GM12878 (cell line): Measurements from ENCODE around the gene RBMS3. TPM values are rescaled to one million over a fixed set of nuclear protein-coding genes. Genes with fewer than 3 reads are reported as not detected.

ENCODE experiments used
- ATAC-seq: fragments of 200-7000 bp; cut with Tn5 transposase; 3 replicates; pipeline ENCODE4 v1.9.1; 2020; ENCODE audit warnings: mild to moderate bottlenecking, moderate library complexity
- BruUV-seq: library from RNA; stranded (reverse); fragments of 400-500 nt; replicated peaks from 2 replicates; lab custom pipeline; 2021; lab: Mats Ljungman, UMichigan
- CTCF ChIA-PET: fragments of 300-600 bp; sonication (Branson Sonifier 250); formaldehyde crosslinking; extraction: SDS; loops from one replicate; lab custom pipeline; 2021; ENCODE audit warnings: inconsistent platforms; lab: Yijun Ruan, JAX
- POLR2A ChIA-PET: fragments of 350-600 bp; formaldehyde crosslinking; extraction: SDS; loops from one replicate; lab custom pipeline; 2021; ENCODE audit warnings: inconsistent platforms; lab: Charles Lee
- RAD21 ChIA-PET: fragments of 300-600 bp; sonication (Branson Sonifier 250); formaldehyde crosslinking; loops from one replicate; lab custom pipeline; 2023; ENCODE audit warnings: antibody characterized with exemption; ENCODE audit not compliant: unreplicated experiment; lab: Charles Lee
- SMC1A ChIA-PET: fragments of 300-600 bp; sonication (Branson Sonifier 250); formaldehyde crosslinking; loops from one replicate; lab custom pipeline; 2023; ENCODE audit not compliant: unreplicated experiment, uncharacterized antibody; lab: Charles Lee
- DNase-seq: peaks from one replicate; pipeline ENCODE4 v3.0.0-alpha.2; 2011; ENCODE audit warnings: low read depth, low spot score
- FAIRE-seq: peaks from 3 replicates; lab custom pipeline; 2011; peaks lifted over from hg19 to GRCh38; lab: Jason Lieb, UNC
- H2AFZ ChIP-seq: 2 replicates; pipeline ENCODE4 v1.6.0; 2011; ENCODE audit warnings: low read depth, low read length, control low read depth; ENCODE audit not compliant: control insufficient read depth
- H3K27ac ChIP-seq: 2 replicates; pipeline ENCODE4 v1.5.1; 2011; ENCODE audit warnings: control low read depth; ENCODE audit not compliant: control insufficient read depth, insufficient read depth
- H3K27me3 ChIP-seq, 2 experiments: replicated peaks in 1 of 2; 2 replicates each; pipeline versions ENCODE4 v1.6.0 to v1.6.1; 2011; ENCODE audit warnings: low read length in 1 of 2; ENCODE audit not compliant: control insufficient read depth in 2 of 2, insufficient read depth in 2 of 2
- H3K36me3 ChIP-seq, 2 experiments: 2 replicates each; pipeline ENCODE4 v1.5.1; 2011; ENCODE audit warnings: low read length in 1 of 2; ENCODE audit not compliant: control insufficient read depth in 2 of 2, insufficient read depth in 2 of 2
- H3K4me1 ChIP-seq: 2 replicates; pipeline ENCODE4 v1.6.1; 2011; ENCODE audit warnings: mild to moderate bottlenecking, low read length, moderate library complexity, mixed read lengths; ENCODE audit not compliant: control insufficient read depth, insufficient read depth
- H3K4me2 ChIP-seq: 2 replicates; pipeline ENCODE4 v1.6.0; 2011; ENCODE audit warnings: control low read depth; ENCODE audit not compliant: control insufficient read depth, insufficient read depth
- H3K4me3 ChIP-seq: fragments of 200-600 bp; sonication (generic); 2 replicates; pipeline ENCODE4 v1.5.1; 2016
- H3K79me2 ChIP-seq: 2 replicates; pipeline ENCODE4 v1.6.0; 2011; ENCODE audit warnings: low read length; ENCODE audit not compliant: control insufficient read depth, insufficient read depth
- H3K9ac ChIP-seq: 2 replicates; pipeline ENCODE4 v1.8.0; 2011; ENCODE audit warnings: low read length, control low read depth, mixed read lengths; ENCODE audit not compliant: control insufficient read depth, insufficient read depth
- H3K9me3 ChIP-seq: replicated peaks from 3 replicates; pipeline ENCODE4 v1.5.1; 2011; ENCODE audit warnings: mild to moderate bottlenecking, low read length; ENCODE audit not compliant: control insufficient read depth, insufficient read depth
- H4K20me1 ChIP-seq: 2 replicates; pipeline ENCODE4 v1.6.0; 2011; ENCODE audit not compliant: control insufficient read depth, insufficient read depth
- PKNOX1 ChIP-seq: fragments of 450-650 bp; IDR thresholded peaks from 2 replicates; pipeline ENCODE4 v1.6.1; 2016; ENCODE audit warnings: mild to moderate bottlenecking
- PML ChIP-seq: IDR thresholded peaks from 2 replicates; pipeline ENCODE4 v1.6.1; 2012; ENCODE audit warnings: low read length, inconsistent platforms
- SREBF2 ChIP-seq: IDR thresholded peaks from 2 replicates; pipeline ENCODE4 v1.6.1; 2012; ENCODE audit warnings: mild to moderate bottlenecking, low read length
- STAT1 ChIP-seq: fragments of 450-650 bp; conservative IDR thresholded peaks from 2 replicates; pipeline ENCODE4 v1.6.1; 2014; ENCODE audit warnings: antibody characterized with exemption, mild to moderate bottlenecking
- ZNF687 ChIP-seq: fragments of 450-650 bp; IDR thresholded peaks from 2 replicates; pipeline ENCODE4 v1.6.1; 2017; ENCODE audit warnings: mild to moderate bottlenecking, moderate library complexity
- WGBS: methylation state at CpG from one replicate; pipeline ENCODE4 v1.1.6; 2016; ENCODE audit warnings: low lambda C conversion rate; ENCODE audit not compliant: insufficient replicate concordance, insufficient coverage; ENCODE audit errors: missing lambda C conversion rate; 5-methylcytosine and 5-hydroxymethylcytosine counted together
- in situ Hi-C: fragments of 300-500 bp; cut with MboI; formaldehyde crosslinking; loops from 9 replicates; pipeline ENCODE4 v1.14.3; 2018; ENCODE audit warnings: mixed read lengths
- intact Hi-C: fragments of 100-400 bp; cut with micrococcal nuclease; formaldehyde crosslinking; loops from one replicate; pipeline ENCODE4 v1.14.2; 2022; ENCODE audit not compliant: unreplicated experiment
- polyA plus RNA-seq, 11 experiments: library from polyadenylated mRNA; depleted of rRNA in 4 of 11; unstranded in 6 of 11; stranded (reverse) in 5 of 11; fragments of >200 nt; fragmentation: Nextera tagmentation in 4 of 11; fragmentation: Illumina TruSeq in 1 of 11; extraction: Ambion mirVana in 4 of 11; extraction: Trizol in 1 of 11; gene quantifications; 1 replicate in 1 of 11; 2 replicates in 10 of 11; pipeline versions ENCODE4 v1.2.1 to v1.2.3, GENCODE V29; 2011 to 2016; ENCODE audit warnings: inconsistent platforms in 2 of 11, missing spikeins in 2 of 11, low read depth in 1 of 11
- total RNA-seq, 4 experiments: library from RNA; depleted of rRNA in 3 of 4; stranded (reverse); fragments of >200 nt in 3 of 4; fragmentation: Illumina TruSeq in 1 of 4; extraction: Trizol in 1 of 4; gene quantifications; 2 replicates each; pipeline versions ENCODE4 v1.2.1 to v1.2.3, GENCODE V29; 2013 to 2021

Gene RBMS3
- total and polyA plus RNA-seq, 10 of the 15 experiments (the other 5 are each of a cell fraction or from before 2014, with no cell fraction given): 0.79 to 4.7 (median 3.1) TPM

GRCh38 chr3:29557825-29558224, 277.0 kb downstream of the RBMS3 start:
- TF ChIP-seq SREBF2: no peak
- no peak for TF ChIP-seq PML
- TF ChIP-seq STAT1: no peak
- TF ChIP-seq ZNF687: no peak
- no peak for TF ChIP-seq PKNOX1
- TF ChIP-seq, all 136 proteins: peak for 0
- ChIA-PET SMC1A (interaction anchor here (1.5 to 2.0 kb wide), 5 partner anchors 9 to 43 kb away, joined by 3 to 9 read pairs (median 4); no protein-coding TSS in a partner anchor), RAD21 (no interaction called here), CTCF (no interaction called here), POLR2A (no interaction called here)
- H3K4me3 ChIP-seq: no peak overlapping the region
- FAIRE-seq (no peak), ATAC-seq (no peak), DNase-seq (no peak)
- no peak overlapping the region for H3K9ac ChIP-seq
- H3K4me1 ChIP-seq: no peaks in the 10 kb centered on the region
- intact Hi-C loops (no loop called here), in situ Hi-C loops (no loop called here)
- H2AFZ ChIP-seq: no peak overlapping the region
- H3K27ac ChIP-seq: no peak overlapping the region
- H3K9me3 ChIP-seq: no peaks in the 10 kb centered on the region
- no TSS peak for BruUV-seq
- H3K4me2 ChIP-seq: no peak overlapping the region
- 0% methylated on average over 2 of the region's 2 CpGs for WGBS
- no peaks in the 10 kb centered on the region for H4K20me1 ChIP-seq
- H3K79me2 ChIP-seq: no peaks in the 10 kb centered on the region
- H3K27me3 ChIP-seq: no peaks in the 10 kb centered on the region
- no peaks in the 10 kb centered on the region for H3K36me3 ChIP-seq
